ENCODE data around the gene VASH1.

VASH1 gene

DNA sequence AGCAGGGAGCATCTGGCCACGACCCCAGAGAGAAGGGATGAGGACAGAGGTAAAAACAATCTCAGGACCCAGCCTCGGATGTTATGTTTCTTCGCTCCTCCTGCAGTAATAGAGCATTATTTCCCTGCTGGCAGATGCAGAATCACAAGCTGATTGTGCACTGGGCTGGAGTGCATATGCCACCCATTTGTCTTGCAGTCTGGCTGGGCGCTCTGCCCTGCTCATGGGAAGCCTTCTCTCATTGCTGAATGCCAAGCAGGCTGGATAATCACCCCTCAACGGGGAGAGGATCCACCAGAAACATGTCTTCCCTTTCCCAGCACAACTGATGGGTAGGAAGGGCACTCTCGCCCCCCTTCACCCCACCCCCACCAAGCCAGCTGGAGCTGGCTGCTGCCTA is 8.5 kb upstream of the VASH1 start:
- Histone ChIP-seq H3F3A (ENCODE audit: insufficient read depth) (no peaks in the 10 kb centered on the region), H2AFZ (ENCODE audit: low read depth, low read length, severe bottlenecking) (no peak overlapping the region), H3K4me3 (ENCODE audit: insufficient read depth, low read length, poor library complexity, severe bottlenecking) (no peak overlapping the region), H3K36me3 (ENCODE audit: low read length) (no peaks in the 10 kb centered on the region), H3K9ac (ENCODE audit: low read length) (no peak overlapping the region), H3K27me3 (ENCODE audit: low read length) (no peaks in the 10 kb centered on the region), H3K4me2 (ENCODE audit: low read depth, low read length, poor library complexity, severe bottlenecking) (no peak overlapping the region), H4K20me1 (ENCODE audit: low read depth, low read length) (no peaks in the 10 kb centered on the region), H3K9me2 (replicated peaks; ENCODE audit: insufficient read depth, low read length) (no peaks in the 10 kb centered on the region), H3K27ac (ENCODE audit: low read depth, low read length) (no peak overlapping the region), H3K79me2 (ENCODE audit: insufficient read depth, low read length) (no peaks in the 10 kb centered on the region), H3K9me3 (ENCODE audit: insufficient read depth, low read length) (no peaks in the 10 kb centered on the region)
- TF ChIP-seq, protein P1, sequence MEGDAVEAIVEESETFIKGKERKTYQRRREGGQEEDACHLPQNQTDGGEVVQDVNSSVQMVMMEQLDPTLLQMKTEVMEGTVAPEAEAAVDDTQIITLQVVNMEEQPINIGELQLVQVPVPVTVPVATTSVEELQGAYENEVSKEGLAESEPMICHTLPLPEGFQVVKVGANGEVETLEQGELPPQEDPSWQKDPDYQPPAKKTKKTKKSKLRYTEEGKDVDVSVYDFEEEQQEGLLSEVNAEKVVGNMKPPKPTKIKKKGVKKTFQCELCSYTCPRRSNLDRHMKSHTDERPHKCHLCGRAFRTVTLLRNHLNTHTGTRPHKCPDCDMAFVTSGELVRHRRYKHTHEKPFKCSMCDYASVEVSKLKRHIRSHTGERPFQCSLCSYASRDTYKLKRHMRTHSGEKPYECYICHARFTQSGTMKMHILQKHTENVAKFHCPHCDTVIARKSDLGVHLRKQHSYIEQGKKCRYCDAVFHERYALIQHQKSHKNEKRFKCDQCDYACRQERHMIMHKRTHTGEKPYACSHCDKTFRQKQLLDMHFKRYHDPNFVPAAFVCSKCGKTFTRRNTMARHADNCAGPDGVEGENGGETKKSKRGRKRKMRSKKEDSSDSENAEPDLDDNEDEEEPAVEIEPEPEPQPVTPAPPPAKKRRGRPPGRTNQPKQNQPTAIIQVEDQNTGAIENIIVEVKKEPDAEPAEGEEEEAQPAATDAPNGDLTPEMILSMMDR (IDR thresholded peaks at IDR 0.05; ENCODE audit: insufficient read depth, low read length, poor library complexity, severe bottlenecking) = no peak
- no peak for TF ChIP-seq EZH2phosphoT487 (conservative IDR thresholded peaks at IDR 0.05; ENCODE audit: low read length)

DNA sequence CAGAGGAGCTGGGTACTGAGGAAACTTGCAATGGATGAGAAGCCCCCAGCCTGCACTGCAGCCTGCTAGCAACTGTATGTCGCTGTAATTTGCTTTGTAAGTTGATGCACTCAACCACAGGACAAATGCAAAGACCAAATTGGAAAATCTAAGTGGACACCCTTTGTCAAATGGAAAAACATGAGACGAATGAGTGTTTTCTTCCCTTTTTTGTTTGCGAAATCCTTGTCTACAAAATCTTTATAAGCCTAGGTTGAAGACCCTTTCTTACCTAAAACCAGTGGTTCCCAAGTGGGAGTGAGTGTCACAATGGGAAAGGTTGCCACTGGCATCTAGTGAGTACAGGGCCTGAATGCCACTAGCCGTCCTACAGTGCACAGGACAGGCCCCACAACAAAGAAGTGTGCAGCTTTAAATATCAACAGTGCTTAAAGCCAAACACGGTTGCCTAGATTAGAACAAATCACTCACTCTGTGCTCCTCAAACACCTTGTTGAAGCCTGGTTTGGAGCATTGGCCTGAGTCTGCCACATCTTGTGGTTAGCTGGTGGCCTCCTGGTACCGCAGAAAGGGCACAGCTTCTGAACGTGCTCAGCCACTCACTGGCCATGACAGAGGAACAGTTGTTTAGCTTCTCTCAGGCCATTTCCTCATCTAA is 7.6 kb upstream of the VASH1 start:
- Histone ChIP-seq H3K4me2 (ENCODE audit: low read depth, low read length, poor library complexity, severe bottlenecking) (no peak overlapping the region), H3K4me3 (ENCODE audit: insufficient read depth, low read length, poor library complexity, severe bottlenecking) (no peak overlapping the region), H3K9me2 (replicated peaks; ENCODE audit: insufficient read depth, low read length) (no peaks in the 10 kb centered on the region), H3K9me3 (ENCODE audit: insufficient read depth, low read length) (no peaks in the 10 kb centered on the region), H4K20me1 (ENCODE audit: low read depth, low read length) (no peaks in the 10 kb centered on the region), H3K27me3 (ENCODE audit: low read length) (no peaks in the 10 kb centered on the region), H3F3A (ENCODE audit: insufficient read depth) (no peaks in the 10 kb centered on the region), H3K27ac (ENCODE audit: low read depth, low read length) (no peak overlapping the region), H2AFZ (ENCODE audit: low read depth, low read length, severe bottlenecking) (no peak overlapping the region), H3K36me3 (ENCODE audit: low read length) (no peaks in the 10 kb centered on the region), H3K79me2 (ENCODE audit: insufficient read depth, low read length) (no peaks in the 10 kb centered on the region), H3K9ac (ENCODE audit: low read length) (no peak overlapping the region)
- TF ChIP-seq EZH2phosphoT487 (conservative IDR thresholded peaks at IDR 0.05; ENCODE audit: low read length) = no peak
- TF ChIP-seq, protein P1 (IDR thresholded peaks at IDR 0.05; ENCODE audit: insufficient read depth, low read length, poor library complexity, severe bottlenecking) = no peak

DNA sequence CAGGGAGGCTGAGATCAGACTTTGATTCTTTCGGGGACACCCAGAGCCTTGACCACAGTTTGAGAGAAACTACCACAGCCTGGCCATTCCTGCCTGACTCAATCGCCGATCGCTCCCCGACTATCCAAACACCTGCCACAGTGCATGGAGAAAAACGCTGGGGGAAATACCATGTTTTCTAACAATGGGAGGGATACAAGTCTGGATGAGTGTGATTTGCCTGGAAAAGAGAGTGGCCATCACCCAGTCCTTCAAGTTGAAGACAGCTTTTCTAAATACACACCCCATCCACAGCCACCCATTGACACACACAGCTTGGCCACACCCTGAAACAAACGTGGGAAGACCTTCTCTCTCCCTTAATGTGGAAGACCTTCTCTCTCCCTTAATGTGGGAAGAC is 6.7 kb upstream of the VASH1 start:
- H3K27me3 ChIP-seq (ENCODE audit: low read length) = no peaks in the 10 kb centered on the region
- H3K9me2 ChIP-seq (replicated peaks; ENCODE audit: insufficient read depth, low read length) = no peaks in the 10 kb centered on the region
- no peaks in the 10 kb centered on the region for H3K9me3 ChIP-seq (ENCODE audit: insufficient read depth, low read length)
- TF ChIP-seq EZH2phosphoT487 (conservative IDR thresholded peaks at IDR 0.05; ENCODE audit: low read length) = no peak
- TF ChIP-seq, protein P1 (IDR thresholded peaks at IDR 0.05; ENCODE audit: insufficient read depth, low read length, poor library complexity, severe bottlenecking) = no peak
- no peak overlapping the region for H3K4me2 ChIP-seq (ENCODE audit: low read depth, low read length, poor library complexity, severe bottlenecking)
- H3K9ac ChIP-seq (ENCODE audit: low read length) = no peak overlapping the region
- no peak overlapping the region for H3K4me3 ChIP-seq (ENCODE audit: insufficient read depth, low read length, poor library complexity, severe bottlenecking)
- no peak overlapping the region for H2AFZ ChIP-seq (ENCODE audit: low read depth, low read length, severe bottlenecking)
- H3F3A ChIP-seq (ENCODE audit: insufficient read depth) = no peaks in the 10 kb centered on the region
- H3K36me3 ChIP-seq (ENCODE audit: low read length) = no peaks in the 10 kb centered on the region
- no peaks in the 10 kb centered on the region for H4K20me1 ChIP-seq (ENCODE audit: low read depth, low read length)
- H3K79me2 ChIP-seq (ENCODE audit: insufficient read depth, low read length) = no peaks in the 10 kb centered on the region
- no peak overlapping the region for H3K27ac ChIP-seq (ENCODE audit: low read depth, low read length)

All from SU-DHL-6 (cell line).